ENCODE results near the gene SLFN14.
"Not testable (repeated sequence)": the region's sequence is repeated elsewhere in the genome, so short reads cannot be mapped to it uniquely, and the experiment has no call there.

SLFN14 gene

GRCh38 chr17:35557353-35557752 lies 3.3 kb downstream of the SLFN14 start:
- DNase-seq = no peak

GRCh38 chr17:35555691-35556090 lies 4.9 kb downstream of the SLFN14 start:
- DNase-seq = no peak

DNA sequence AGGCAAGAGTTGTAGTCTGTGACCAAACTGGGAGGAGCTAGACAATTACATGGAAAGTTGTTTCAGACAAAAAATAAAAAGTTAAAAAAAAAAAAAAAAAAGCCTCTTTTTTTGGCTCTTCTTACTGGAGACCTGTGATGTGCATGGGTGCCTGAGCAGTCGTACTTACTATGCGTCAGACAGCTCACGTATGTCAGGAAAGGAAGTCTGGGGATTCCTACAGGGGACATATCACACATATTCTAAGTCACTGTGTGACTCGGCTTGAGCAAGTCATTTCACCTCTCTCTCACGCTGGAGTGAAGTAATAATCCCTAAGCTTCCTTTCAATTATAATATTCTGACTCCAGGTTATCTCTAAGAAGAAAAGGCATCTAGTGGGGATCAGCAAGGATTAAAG lies 6.0 kb downstream of the SLFN14 start:
- no peak for DNase-seq

GRCh38 chr17:35553310-35553709 lies 7.3 kb downstream of the SLFN14 start:
- DNase-seq = no peak

DNA sequence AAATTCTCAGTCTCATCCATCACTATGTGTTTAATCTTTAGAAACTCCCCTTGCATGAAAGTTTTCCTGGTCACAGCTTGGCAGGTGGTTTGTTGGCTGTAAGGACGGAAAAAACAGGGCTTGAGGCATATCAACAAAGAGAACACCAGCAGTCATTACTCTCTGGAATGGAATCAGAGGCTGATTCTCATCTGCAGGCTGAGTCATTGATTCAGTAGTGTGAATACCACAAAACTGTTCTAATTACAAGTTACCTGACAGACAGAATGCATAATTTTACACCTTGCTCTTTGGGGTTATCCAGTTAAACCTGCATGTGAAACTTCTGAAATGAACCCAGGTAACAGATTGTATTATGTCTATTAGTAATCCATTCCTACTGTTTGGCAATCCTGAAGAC lies 11.6 kb downstream of the SLFN14 start:
- DNase-seq = no peak

DNA sequence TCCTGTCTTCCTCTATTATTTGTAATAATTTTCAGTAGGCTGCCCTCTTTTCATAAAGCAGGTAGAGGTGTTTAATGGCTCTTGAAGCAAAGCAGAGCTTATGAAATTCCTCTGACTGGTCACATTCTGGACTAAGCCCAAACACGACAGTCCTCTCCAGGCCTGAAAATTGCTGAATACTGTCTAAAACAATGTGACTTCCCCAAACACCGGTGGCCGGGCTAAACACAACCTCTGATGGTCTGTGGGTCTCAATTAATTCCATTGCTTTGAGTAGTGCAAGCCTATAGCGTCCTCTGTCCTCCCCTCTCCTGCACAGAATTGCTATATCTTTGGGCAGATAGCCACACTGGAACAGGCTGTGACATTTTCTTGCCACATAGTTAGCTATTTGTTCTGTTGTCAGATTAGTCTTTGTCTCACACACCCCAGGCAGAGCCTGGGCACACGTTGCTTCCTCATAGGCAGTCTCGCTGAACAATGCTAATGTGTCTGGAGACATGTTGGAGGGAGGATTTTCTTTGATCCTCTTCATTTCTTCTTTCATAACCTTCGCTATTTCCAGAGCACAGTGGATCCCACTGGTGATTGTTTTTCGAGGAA lies 12.3 kb downstream of the SLFN14 start:
- no peak for DNase-seq

DNA sequence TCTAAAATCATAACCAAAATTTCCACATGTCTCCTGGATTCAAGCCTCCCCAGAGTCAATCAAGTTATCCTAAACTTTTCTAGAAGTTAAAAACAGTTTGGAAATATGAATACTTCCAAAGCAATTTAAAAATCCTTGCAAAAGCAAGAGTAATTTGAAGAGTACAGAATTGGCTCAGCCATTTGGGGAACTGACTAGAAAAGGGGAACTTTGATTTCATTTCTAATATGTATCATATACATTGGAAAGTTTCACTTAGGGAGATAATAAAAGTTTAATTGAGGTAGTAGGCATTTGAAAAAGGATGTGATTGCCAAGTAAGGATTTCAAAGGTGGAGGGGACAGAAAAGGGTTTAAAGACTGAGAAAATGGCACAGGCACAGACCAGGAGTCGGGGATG lies 14.1 kb downstream of the SLFN14 start:
- DNase-seq = no peak

GRCh38 chr17:35545150-35545549 lies 15.5 kb downstream of the SLFN14 start:
- DNase-seq = no peak

GRCh38 chr17:35543856-35544255 lies 16.8 kb downstream of the SLFN14 start:
- DNase-seq = no peak

DNA sequence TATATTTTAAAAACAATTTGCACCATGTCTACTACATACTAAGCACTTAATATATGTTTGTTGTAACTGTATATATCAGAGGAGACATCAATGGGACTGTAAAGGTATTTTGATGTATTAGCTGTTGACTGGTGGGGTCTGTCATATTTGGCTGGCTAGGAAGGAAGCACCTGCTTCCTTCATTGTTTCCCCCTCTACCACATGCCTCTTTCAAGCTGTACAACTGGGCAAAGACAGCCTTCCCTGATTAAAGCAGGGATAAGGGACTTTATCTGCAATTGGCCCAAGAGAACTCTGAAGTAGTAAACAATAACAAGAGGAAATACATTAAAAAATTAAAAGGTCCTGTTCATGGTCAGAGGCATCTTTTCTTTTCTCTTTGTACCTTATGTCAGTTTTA lies 17.6 kb downstream of the SLFN14 start:
- no peak for DNase-seq

DNA sequence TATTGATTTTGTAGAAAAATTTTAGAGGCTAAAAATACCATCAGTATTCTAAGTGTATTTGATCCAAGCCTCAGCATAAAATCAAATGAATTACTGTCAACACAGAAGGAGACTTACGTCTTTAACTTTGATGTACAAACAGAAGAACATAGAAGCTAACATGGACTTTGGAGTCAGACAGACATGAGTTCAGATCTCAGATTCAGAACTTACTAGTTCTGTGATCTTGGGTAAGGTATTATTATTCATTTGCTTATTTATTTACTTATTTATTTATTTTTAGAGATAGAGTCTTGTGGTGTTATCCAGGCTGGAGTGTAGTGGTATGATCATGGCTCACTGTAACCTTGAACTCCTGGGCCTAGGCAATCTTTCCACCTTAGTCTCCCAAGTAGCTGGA lies 19.2 kb downstream of the SLFN14 start:
- no peak for DNase-seq

DNA sequence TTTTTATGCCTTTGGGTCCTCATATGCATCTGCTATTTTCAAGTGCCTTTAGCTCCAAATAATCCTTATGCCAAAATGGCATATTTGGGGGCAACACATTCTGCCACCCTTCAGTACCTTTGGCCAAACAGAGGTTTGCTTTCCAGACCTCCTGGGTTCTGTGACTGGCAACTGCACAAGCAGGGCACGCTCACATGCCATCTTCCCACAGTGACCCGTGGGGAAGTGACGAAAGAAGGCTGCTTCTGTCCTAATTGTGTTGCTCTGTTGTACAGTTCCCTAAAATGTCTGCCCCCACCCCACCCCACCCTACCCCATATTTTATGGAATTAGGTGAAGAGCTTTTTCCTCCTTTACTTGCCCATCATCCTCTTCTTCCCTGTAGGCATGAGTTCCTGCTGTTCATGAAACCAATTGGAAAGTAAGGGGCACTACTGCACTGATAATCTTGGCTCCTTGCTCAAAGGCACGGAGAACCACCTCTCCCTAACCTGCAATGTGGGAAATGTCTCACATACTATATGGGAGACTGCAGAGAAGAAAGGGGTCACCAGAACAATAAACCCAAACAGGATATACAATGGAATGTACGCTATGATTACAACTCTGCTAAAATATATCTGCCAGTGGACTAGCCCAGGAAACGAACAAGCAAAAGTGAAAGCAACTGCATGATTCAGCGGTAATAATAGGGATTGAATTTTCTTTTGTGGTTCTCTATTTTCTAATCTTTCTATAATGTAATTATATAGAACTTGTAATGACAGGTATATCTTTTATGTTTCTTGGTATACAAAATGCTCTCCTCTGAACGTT lies 19.8 kb downstream of the SLFN14 start:
- DNase-seq = no peak

DNA sequence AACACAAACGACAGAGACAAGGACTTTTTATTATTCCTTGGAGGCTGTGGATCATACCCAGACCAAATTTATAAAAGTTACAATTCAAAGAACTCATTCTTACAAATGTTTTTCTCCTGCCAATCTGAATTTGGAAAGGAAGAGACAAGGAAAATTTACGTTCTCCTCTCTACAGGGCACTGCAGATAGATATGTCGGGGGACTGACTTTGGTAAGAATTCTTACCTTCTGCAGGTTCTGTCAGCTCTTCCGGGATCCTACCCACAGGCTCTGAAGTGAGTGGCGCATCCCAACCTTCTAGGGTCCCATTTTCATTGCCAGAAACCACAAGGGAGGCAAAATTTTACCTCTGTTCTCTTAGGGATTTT lies 21.0 kb downstream of the SLFN14 start:
- no peak for DNase-seq

- no peak for DNase-seq
Observed at GRCh38 chr17:35537601-35538141, 22.9 kb downstream of the SLFN14 start, which contains the start of gene SLFN12L. TSS of gene SLFN12L (minus strand) at chr17:35537678. CDS start at chr17:35522364, 15,314 bp downstream.

- no peak for DNase-seq
Observed at GRCh38 chr17:35536664-35537171, 23.9 kb downstream of the SLFN14 start.

- not testable (repeated sequence) for DNase-seq
Observed at GRCh38 chr17:35535406-35535805, 25.2 kb downstream of the SLFN14 start.

GRCh38 chr17:35534576-35535093 lies 26.0 kb downstream of the SLFN14 start:
- DNase-seq = no peak

DNA sequence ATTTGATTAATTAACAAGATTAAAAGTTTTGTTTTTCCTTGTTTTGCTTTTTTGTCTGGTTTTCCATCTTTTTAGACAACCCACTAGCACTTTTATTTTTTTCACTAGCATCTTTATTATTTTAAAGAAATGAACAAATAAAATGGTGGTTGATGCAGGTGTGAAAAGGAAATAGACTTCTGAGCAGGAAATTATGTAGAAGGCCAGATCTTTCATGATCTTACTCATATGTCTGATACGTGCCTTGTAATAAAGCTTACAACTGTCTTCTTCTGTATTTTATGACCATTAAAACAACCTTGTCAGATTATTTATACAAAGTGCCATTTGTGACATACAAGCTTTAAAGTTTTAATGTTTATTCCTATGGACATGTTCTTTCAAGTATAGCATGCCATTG lies 29.5 kb downstream of the SLFN14 start:
- DNase-seq = no peak

DNA sequence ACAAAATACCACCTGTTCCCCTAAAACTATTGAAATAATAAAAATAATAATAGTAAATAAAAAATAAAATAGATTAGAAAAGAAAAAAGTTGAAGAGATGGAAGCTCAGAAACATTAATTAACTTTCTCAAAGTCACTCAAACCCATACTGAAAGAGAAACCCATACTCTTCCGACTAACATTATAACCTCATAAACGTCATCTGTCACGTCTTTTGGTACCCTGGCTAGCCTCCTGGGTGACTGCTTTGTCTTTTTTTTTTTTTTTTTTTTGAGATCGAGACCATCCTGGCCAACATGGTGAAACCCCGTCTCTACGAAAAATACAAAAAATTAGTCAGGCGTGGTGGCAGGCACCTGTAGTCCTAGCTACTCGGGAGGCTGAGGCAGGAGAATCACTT lies 30.8 kb downstream of the SLFN14 start:
- no peak for DNase-seq

DNA sequence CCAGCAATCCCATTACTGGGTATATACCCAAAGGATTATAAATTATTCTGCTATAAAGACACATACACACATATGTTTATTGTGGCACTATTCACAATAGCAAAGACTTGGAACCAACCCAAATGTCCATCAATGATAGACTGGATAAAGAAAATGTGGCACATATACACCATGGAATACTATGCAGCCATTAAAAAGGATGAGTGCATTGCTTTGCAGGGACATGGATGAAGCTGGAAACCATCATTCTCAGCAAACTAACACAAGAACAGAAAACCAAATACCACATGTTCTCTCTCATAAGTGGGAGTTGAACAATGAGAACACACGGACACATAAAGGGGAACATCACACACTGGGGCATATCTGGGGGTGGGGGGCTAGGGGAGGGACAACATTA lies 31.3 kb downstream of the SLFN14 start:
- DNase-seq = not testable (repeated sequence)

DNA sequence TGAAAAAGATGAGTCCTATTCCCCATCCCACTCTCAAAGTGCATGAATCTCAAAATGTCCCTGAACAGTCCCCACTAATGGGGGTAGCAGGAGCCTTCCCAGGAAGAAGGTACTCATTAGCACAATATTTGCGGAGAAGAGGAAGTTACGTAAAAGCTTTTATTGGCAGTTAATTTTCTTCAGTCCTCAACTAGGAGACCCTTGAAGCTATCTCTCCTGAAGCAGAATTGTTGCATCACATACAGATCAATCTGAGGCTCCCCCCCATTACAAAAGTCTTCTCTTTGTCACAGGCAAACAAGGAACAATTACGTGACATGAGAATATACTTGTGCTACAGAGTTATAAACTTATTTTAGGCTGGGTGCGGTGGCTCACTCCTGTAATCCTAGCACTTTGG lies 37.3 kb downstream of the SLFN14 start:
- no peak for DNase-seq

DNA sequence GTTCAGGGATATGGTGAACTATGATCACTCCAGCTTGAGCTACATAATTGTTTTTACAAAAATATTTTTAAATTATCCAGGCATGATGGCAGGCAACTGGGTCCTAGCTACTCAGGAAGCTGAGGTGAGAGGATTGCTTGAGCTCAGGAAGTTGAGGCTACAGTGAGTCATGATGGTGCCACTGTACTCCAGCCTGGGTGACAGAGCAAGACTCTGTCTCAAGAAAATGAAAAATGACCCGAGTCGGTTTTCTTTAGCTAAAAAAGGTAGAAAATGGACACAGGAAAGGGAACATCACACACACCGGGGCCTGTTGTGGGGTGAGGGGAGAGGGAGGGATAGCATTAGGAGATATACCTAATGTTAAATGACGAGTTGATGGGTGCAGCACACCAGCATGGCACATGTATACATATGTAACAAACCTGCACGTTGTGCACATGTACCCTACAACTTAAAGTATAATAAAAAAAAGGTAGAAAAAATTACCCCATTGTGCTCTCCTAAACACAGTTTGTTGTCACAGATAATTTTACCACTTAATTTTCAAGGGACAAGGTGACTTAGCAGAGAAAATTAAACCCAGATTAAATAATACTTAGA lies 38.9 kb downstream of the SLFN14 start:
- DNase-seq = not testable (repeated sequence)

DNA sequence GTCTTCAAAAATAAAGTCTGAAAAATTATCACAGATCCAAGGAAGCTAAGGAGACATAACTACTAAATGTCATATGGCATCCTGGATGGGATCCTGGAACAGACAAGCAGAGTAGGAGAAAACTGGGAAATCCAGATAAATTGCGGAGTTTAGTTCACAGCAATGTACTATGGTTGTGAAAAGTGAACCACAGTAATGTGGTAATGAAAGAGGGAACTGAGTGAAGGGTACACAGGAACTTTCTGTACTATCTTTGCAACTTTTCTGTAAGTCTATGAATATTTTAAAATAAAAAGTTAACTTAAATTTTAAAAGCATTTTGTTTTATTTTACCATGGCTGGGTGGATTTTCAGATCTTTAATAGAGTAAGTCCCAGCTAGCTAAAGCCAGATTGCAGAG lies 39.5 kb downstream of the SLFN14 start:
- DNase-seq = no peak
